ENCODE results near the gene CALN1.

DNA sequence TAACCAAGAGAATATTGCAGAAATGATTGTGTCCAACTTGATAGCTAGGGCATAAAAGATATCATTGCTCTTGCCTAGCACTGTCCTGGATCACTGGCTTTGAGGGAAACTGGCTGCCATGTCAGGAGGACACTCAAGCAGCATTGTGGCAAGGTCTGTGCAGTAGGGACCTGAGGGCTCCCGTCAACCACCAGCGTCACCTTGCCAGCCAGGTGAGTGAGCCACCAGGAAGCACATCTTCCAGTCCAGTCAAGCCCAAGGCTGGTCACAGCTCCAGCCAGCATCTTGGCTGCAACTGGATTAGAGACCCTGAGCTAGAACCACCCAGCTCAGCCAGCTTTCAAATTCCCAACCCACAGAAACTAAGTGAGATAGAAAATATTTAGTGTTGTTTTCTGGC lies 392.7 kb downstream of the CALN1 start:
- TF ChIP-seq, protein P1, sequence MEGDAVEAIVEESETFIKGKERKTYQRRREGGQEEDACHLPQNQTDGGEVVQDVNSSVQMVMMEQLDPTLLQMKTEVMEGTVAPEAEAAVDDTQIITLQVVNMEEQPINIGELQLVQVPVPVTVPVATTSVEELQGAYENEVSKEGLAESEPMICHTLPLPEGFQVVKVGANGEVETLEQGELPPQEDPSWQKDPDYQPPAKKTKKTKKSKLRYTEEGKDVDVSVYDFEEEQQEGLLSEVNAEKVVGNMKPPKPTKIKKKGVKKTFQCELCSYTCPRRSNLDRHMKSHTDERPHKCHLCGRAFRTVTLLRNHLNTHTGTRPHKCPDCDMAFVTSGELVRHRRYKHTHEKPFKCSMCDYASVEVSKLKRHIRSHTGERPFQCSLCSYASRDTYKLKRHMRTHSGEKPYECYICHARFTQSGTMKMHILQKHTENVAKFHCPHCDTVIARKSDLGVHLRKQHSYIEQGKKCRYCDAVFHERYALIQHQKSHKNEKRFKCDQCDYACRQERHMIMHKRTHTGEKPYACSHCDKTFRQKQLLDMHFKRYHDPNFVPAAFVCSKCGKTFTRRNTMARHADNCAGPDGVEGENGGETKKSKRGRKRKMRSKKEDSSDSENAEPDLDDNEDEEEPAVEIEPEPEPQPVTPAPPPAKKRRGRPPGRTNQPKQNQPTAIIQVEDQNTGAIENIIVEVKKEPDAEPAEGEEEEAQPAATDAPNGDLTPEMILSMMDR (IDR thresholded peaks at IDR 0.05): no peak
- TF ChIP-seq POLR2A (IDR thresholded peaks at IDR 0.05): no peak

All from heart left ventricle (tissue), 13 donors.